ENCODE results near the gene AP4M1. TPM values are rescaled to one million over a fixed set of nuclear protein-coding genes. Genes with fewer than 3 reads are reported as not detected.

AP4M1 gene
- total and polyA plus RNA-seq, 4 donors: 3.3 to 5.5 (median 4.8) TPM

DNA sequence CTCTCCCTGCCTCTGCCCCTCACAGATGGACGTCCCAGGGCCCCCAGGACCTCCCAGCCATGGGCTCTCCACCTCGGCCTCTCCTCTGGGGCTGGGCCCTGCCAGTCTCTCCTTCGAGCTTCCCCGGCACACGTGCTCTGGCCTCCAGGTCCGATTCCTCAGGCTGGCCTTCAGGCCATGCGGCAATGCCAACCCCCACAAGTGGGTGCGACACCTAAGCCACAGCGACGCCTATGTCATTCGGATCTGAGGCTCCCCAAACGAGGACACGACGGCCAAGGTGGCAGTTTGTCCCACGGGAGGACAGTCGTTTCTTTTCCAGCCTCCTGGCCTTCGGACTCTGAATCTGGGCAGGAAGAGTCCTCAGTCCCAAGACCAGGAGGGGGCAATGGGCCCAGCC is 5.2 kb downstream of the AP4M1 start:
- 87% methylated on average over 17 of the region's 17 CpGs for WGBS
- Histone ChIP-seq H3K9ac (ENCODE audit: low read depth in 1 of 2, low read length in 2 of 2) (no peak overlapping the region), H3K27me3 (ENCODE audit: control insufficient read depth in 4 of 4, insufficient read depth in 4 of 4, low read length in 3 of 4) (no peaks in the 10 kb centered on the region), H3K27ac (ENCODE audit: low read depth in 1 of 2, low read length in 2 of 2) (no peak overlapping the region), H3K36me3 (ENCODE audit: control insufficient read depth in 4 of 4, insufficient read depth in 3 of 4, low read depth in 1 of 4, low read length in 3 of 4) (peaks cover 3 to 44% (median 26%) of the 10 kb centered on the region in 4 donors), H3K9me3 (ENCODE audit: control insufficient read depth in 4 of 4, low read length in 3 of 4) (no peaks in the 10 kb centered on the region), H3K4me3 (ENCODE audit: low read depth in 1 of 3, low read length in 3 of 3) (no peak overlapping the region), H3K4me1 (ENCODE audit: control insufficient read depth in 4 of 4, insufficient read depth in 4 of 4, low read length in 3 of 4) (peaks cover 0 to 4% (median 2%) of the 10 kb centered on the region in 4 donors)
- DNase-seq (ENCODE audit: low spot score): no peak
- TF ChIP-seq HNF4A (conservative IDR thresholded peaks at IDR 0.05) (no peak), HNF4G (IDR thresholded peaks at IDR 0.05) (no peak), SP1 (IDR thresholded peaks at IDR 0.05) (no peak), FOXA1 (IDR thresholded peaks at IDR 0.05) (no peak), JUND (IDR thresholded peaks at IDR 0.05) (no peak), GABPA (IDR thresholded peaks at IDR 0.05 in 1 of 2, conservative IDR thresholded peaks at IDR 0.05 in 1 of 2) (no peak), FOXA2 (IDR thresholded peaks at IDR 0.05) (no peak), EGR1 (IDR thresholded peaks at IDR 0.05; ENCODE audit: low read depth in 2 of 2) (no peak), RAD21 (IDR thresholded peaks at IDR 0.05) (no peak), TAF1 (conservative IDR thresholded peaks at IDR 0.05) (no peak)
- TF ChIP-seq, protein P1, sequence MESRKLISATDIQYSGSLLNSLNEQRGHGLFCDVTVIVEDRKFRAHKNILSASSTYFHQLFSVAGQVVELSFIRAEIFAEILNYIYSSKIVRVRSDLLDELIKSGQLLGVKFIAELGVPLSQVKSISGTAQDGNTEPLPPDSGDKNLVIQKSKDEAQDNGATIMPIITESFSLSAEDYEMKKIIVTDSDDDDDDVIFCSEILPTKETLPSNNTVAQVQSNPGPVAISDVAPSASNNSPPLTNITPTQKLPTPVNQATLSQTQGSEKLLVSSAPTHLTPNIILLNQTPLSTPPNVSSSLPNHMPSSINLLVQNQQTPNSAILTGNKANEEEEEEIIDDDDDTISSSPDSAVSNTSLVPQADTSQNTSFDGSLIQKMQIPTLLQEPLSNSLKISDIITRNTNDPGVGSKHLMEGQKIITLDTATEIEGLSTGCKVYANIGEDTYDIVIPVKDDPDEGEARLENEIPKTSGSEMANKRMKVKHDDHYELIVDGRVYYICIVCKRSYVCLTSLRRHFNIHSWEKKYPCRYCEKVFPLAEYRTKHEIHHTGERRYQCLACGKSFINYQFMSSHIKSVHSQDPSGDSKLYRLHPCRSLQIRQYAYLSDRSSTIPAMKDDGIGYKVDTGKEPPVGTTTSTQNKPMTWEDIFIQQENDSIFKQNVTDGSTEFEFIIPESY (IDR thresholded peaks at IDR 0.05): no peak

DNA sequence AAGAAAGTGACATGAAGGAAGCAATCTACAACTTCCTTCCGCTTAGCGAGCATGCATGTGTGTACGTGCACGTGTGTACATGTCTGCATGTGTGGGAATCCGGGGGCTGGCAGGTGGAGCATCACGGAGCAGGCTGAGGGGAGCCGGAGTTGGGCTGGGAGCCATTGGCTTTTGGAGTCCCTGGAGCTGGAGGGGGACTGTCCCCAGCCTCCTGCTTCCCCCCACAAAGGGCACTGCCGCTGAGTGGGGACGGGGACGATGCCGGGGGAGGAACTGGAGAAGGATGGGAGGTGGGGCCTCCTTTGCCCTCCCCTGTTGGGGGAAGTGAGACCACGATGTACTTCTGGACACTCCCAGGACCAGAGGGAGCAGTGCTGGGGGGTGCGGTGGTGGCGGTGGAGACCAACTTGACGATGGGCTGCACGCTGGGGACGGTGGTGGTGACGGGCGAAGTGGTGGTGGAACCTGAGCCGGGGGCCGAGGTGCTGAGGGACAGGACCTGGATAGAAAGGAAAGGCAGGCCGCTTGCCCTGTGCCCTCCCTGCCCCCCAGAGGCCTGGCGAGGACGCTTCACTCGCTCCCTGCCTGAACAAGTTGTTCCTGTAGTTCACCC is 5.8 kb downstream of the AP4M1 start:
- TF ChIP-seq JUND (IDR thresholded peaks at IDR 0.05): no peak
- no peak for TF ChIP-seq NR2F2 (IDR thresholded peaks at IDR 0.05)
- TF ChIP-seq HNF4G (IDR thresholded peaks at IDR 0.05): no peak
- TF ChIP-seq, protein P2, sequence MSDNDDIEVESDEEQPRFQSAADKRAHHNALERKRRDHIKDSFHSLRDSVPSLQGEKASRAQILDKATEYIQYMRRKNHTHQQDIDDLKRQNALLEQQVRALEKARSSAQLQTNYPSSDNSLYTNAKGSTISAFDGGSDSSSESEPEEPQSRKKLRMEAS (IDR thresholded peaks at IDR 0.05): no peak
- TF ChIP-seq, protein P3, sequence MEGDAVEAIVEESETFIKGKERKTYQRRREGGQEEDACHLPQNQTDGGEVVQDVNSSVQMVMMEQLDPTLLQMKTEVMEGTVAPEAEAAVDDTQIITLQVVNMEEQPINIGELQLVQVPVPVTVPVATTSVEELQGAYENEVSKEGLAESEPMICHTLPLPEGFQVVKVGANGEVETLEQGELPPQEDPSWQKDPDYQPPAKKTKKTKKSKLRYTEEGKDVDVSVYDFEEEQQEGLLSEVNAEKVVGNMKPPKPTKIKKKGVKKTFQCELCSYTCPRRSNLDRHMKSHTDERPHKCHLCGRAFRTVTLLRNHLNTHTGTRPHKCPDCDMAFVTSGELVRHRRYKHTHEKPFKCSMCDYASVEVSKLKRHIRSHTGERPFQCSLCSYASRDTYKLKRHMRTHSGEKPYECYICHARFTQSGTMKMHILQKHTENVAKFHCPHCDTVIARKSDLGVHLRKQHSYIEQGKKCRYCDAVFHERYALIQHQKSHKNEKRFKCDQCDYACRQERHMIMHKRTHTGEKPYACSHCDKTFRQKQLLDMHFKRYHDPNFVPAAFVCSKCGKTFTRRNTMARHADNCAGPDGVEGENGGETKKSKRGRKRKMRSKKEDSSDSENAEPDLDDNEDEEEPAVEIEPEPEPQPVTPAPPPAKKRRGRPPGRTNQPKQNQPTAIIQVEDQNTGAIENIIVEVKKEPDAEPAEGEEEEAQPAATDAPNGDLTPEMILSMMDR (IDR thresholded peaks at IDR 0.05; ENCODE audit: low read depth, low read length, missing input control): no peak
- no peak for TF ChIP-seq SP1 (IDR thresholded peaks at IDR 0.05)
- TF ChIP-seq FOXA2 (IDR thresholded peaks at IDR 0.05): no peak
- no peak for TF ChIP-seq GABPA (IDR thresholded peaks at IDR 0.05 in 1 of 2, conservative IDR thresholded peaks at IDR 0.05 in 1 of 2)
- TF ChIP-seq TAF1 (conservative IDR thresholded peaks at IDR 0.05): no peak
- no peak for TF ChIP-seq RXRA (IDR thresholded peaks at IDR 0.05)
- TF ChIP-seq EGR1 (IDR thresholded peaks at IDR 0.05; ENCODE audit: low read depth in 2 of 2): no peak
- no peak for TF ChIP-seq YY1 (IDR thresholded peaks at IDR 0.05)
- TF ChIP-seq, protein P4, sequence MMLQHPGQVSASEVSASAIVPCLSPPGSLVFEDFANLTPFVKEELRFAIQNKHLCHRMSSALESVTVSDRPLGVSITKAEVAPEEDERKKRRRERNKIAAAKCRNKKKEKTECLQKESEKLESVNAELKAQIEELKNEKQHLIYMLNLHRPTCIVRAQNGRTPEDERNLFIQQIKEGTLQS (IDR thresholded peaks at IDR 0.05): no peak
- TF ChIP-seq, protein P5, sequence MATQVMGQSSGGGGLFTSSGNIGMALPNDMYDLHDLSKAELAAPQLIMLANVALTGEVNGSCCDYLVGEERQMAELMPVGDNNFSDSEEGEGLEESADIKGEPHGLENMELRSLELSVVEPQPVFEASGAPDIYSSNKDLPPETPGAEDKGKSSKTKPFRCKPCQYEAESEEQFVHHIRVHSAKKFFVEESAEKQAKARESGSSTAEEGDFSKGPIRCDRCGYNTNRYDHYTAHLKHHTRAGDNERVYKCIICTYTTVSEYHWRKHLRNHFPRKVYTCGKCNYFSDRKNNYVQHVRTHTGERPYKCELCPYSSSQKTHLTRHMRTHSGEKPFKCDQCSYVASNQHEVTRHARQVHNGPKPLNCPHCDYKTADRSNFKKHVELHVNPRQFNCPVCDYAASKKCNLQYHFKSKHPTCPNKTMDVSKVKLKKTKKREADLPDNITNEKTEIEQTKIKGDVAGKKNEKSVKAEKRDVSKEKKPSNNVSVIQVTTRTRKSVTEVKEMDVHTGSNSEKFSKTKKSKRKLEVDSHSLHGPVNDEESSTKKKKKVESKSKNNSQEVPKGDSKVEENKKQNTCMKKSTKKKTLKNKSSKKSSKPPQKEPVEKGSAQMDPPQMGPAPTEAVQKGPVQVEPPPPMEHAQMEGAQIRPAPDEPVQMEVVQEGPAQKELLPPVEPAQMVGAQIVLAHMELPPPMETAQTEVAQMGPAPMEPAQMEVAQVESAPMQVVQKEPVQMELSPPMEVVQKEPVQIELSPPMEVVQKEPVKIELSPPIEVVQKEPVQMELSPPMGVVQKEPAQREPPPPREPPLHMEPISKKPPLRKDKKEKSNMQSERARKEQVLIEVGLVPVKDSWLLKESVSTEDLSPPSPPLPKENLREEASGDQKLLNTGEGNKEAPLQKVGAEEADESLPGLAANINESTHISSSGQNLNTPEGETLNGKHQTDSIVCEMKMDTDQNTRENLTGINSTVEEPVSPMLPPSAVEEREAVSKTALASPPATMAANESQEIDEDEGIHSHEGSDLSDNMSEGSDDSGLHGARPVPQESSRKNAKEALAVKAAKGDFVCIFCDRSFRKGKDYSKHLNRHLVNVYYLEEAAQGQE (IDR thresholded peaks at IDR 0.05): no peak
- no peak for TF ChIP-seq HNF4A (conservative IDR thresholded peaks at IDR 0.05)
- TF ChIP-seq FOXA1 (IDR thresholded peaks at IDR 0.05): no peak
- TF ChIP-seq, protein P1 (IDR thresholded peaks at IDR 0.05): no peak
- Histone ChIP-seq H3K9me3 (ENCODE audit: control insufficient read depth in 4 of 4, low read length in 3 of 4) (no peaks in the 10 kb centered on the region), H3K4me3 (ENCODE audit: low read depth in 1 of 3, low read length in 3 of 3) (no peak overlapping the region), H3K27ac (ENCODE audit: low read depth in 1 of 2, low read length in 2 of 2) (no peak overlapping the region), H3K9ac (ENCODE audit: low read depth in 1 of 2, low read length in 2 of 2) (no peak overlapping the region), H3K36me3 (ENCODE audit: control insufficient read depth in 4 of 4, insufficient read depth in 3 of 4, low read depth in 1 of 4, low read length in 3 of 4) (peaks cover 3 to 49% (median 26%) of the 10 kb centered on the region in 4 donors), H3K4me1 (ENCODE audit: control insufficient read depth in 4 of 4, insufficient read depth in 4 of 4, low read length in 3 of 4) (peaks cover 0 to 3% (median 1%) of the 10 kb centered on the region in 4 donors), H3K27me3 (ENCODE audit: control insufficient read depth in 4 of 4, insufficient read depth in 4 of 4, low read length in 3 of 4) (no peaks in the 10 kb centered on the region)
- WGBS: 92% methylated on average over 25 of the region's 25 CpGs
- DNase-seq (ENCODE audit: low spot score): no peak
